ENCODE data around the gene SLC15A1. TPM values are rescaled to one million over a fixed set of nuclear protein-coding genes. Genes with fewer than 3 reads are reported as not detected.

SLC15A1 gene
- total RNA-seq, 1 experiment from 2014 or later, result 1.9 TPM

DNA sequence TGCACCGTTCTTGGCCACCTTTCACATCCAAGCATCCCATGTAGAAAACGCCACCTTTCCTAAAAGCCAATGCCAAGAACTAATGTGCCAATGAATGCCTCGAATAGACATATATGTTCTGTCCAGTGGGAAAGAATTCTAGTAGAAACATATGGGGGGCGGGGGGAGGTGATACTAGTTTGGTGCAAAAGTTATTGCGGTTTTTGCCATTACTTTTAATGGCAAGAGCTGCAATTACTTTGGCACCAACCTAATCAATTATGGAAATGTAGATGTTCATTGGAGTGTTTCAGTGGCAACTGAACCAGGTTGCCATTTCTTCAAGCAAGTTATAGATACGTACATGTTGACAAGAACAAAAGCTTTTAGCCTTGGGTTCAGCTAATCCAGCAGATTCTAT, 34.6 kb downstream of the SLC15A1 start:
- H3K4ac ChIP-seq (ENCODE audit: low read depth, low read length), result no peak overlapping the region
- Mint-ChIP-seq H3K4me3 (no peak overlapping the region), H3K9me3 (no peaks in the 10 kb centered on the region), H3K36me3 (ENCODE audit: insufficient read depth in 1 of 3, low read depth in 3 of 3) (no peaks in the 10 kb centered on the region), H3K27me3 (ENCODE audit: low read depth) (no peaks in the 10 kb centered on the region), H3K27ac (no peak overlapping the region), H3K4me1 (no peaks in the 10 kb centered on the region)
- no peak overlapping the region for H2AFZ ChIP-seq (ENCODE audit: low read length)
- H2BK15ac ChIP-seq (ENCODE audit: low read depth, low read length), result no peak overlapping the region
- WGBS (ENCODE audit: extremely low coverage, insufficient read length, low lambda C conversion rate), result no CpG with 5 or more reads among the region's 6 CpGs
- no peak overlapping the region for H3T11ph ChIP-seq (ENCODE audit: low read length)
- no peak overlapping the region for H3K23ac ChIP-seq (ENCODE audit: insufficient read length, low read depth, low read length)
- no peak overlapping the region for H2AK5ac ChIP-seq (ENCODE audit: insufficient read length, low read length)
- no peaks in the 10 kb centered on the region for H3K4me1 ChIP-seq (ENCODE audit: insufficient read depth, low read length)
- H4K8ac ChIP-seq (replicated peaks; ENCODE audit: insufficient read length, low read depth, low read length), result no peak overlapping the region
- no peaks in the 10 kb centered on the region for H3K79me2 ChIP-seq (ENCODE audit: insufficient read depth, low read length)
- TF ChIP-seq, protein P1, sequence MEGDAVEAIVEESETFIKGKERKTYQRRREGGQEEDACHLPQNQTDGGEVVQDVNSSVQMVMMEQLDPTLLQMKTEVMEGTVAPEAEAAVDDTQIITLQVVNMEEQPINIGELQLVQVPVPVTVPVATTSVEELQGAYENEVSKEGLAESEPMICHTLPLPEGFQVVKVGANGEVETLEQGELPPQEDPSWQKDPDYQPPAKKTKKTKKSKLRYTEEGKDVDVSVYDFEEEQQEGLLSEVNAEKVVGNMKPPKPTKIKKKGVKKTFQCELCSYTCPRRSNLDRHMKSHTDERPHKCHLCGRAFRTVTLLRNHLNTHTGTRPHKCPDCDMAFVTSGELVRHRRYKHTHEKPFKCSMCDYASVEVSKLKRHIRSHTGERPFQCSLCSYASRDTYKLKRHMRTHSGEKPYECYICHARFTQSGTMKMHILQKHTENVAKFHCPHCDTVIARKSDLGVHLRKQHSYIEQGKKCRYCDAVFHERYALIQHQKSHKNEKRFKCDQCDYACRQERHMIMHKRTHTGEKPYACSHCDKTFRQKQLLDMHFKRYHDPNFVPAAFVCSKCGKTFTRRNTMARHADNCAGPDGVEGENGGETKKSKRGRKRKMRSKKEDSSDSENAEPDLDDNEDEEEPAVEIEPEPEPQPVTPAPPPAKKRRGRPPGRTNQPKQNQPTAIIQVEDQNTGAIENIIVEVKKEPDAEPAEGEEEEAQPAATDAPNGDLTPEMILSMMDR (conservative IDR thresholded peaks at IDR 0.05), result no peak
- H3K9me3 ChIP-seq (ENCODE audit: control insufficient read depth, low read depth, low read length), result no peaks in the 10 kb centered on the region
- no peaks in the 10 kb centered on the region for H3K79me1 ChIP-seq (ENCODE audit: insufficient read depth, low read depth, low read length, poor library complexity, severe bottlenecking)
- no peaks in the 10 kb centered on the region for H3K27me3 ChIP-seq (ENCODE audit: insufficient read depth, low read length)
- H2BK12ac ChIP-seq (ENCODE audit: insufficient read length, low read depth, low read length), result no peak overlapping the region
- H3K56ac ChIP-seq (ENCODE audit: insufficient read length, low read depth, low read length), result no peak overlapping the region
- DNase-seq, result no peak
- no peaks in the 10 kb centered on the region for H3K23me2 ChIP-seq (ENCODE audit: insufficient read length, low read depth, low read length, poor library complexity, severe bottlenecking)
- H2BK20ac ChIP-seq (ENCODE audit: low read depth, low read length, poor library complexity, severe bottlenecking), result no peak overlapping the region
- no peak overlapping the region for H3K9ac ChIP-seq (ENCODE audit: extremely low read depth, insufficient read length, low read length)
- no peak overlapping the region for H4K5ac ChIP-seq (ENCODE audit: insufficient read length, low read depth, low read length)
- H3K14ac ChIP-seq (ENCODE audit: insufficient read depth, low read length), result no peak overlapping the region
- H2BK120ac ChIP-seq (ENCODE audit: low read depth, low read length, poor library complexity, severe bottlenecking), result no peak overlapping the region
- H4K20me1 ChIP-seq (ENCODE audit: control insufficient read depth, insufficient read depth, insufficient read length), result no peaks in the 10 kb centered on the region
- no peak overlapping the region for H4K91ac ChIP-seq (ENCODE audit: insufficient read length, low read depth, low read length)
- no peak overlapping the region for H3K18ac ChIP-seq (ENCODE audit: insufficient read length, low read depth, low read length)
- no peak overlapping the region for H3K27ac ChIP-seq (ENCODE audit: insufficient read length, low read depth, low read length)
- H3K4me2 ChIP-seq (ENCODE audit: insufficient read depth, insufficient read length, low read length), result no peak overlapping the region
- no peak overlapping the region for H2BK5ac ChIP-seq (ENCODE audit: insufficient read length, low read length)

All from H9 (cell line).